Ovary (tissue), 3 donors: ENCODE results near the gene EEF2.

ENCODE experiments used
- POLR2A ChIP-seq: fragments of 450-650 bp; IDR thresholded peaks from one replicate; pipeline ENCODE4 v1.6.1; 2017; ENCODE audit warnings: antibody characterized with exemption, mild to moderate bottlenecking, moderate library complexity
- TF ChIP-seq, protein P1 (sequence below), 3 donors: fragments of 450-650 bp in 2 of 3; fragments of 200-600 bp in 1 of 3; IDR thresholded peaks; one replicate each; pipeline versions ENCODE4 v1.5.1 to v1.8.0; 2016 to 2022; ENCODE audit warnings: antibody characterized with exemption in 3 of 3, mild to moderate bottlenecking in 1 of 3
- donor health status: DM: no; HTN: no; CAD: no.

DNA sequence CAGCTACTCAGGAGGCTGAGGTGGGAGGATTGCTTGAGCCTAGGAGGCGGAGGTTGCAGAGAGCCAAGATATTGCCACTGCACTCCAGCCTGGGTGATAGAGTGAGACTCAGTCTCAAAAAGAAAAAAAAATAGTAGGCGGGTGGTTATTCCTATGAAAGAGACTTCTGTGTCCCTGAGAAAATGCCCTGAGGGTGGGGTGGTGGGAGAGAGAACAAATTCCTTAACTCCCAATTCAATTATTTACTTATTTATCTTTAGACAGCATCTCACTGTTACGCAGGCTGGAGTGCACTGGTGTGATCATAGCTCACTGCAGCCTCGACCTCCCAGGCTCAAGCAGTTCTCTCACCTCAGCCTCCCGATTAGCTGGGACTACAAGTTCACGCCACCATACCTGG, 10.3 kb upstream of the EEF2 start:
- TF ChIP-seq, protein P1, sequence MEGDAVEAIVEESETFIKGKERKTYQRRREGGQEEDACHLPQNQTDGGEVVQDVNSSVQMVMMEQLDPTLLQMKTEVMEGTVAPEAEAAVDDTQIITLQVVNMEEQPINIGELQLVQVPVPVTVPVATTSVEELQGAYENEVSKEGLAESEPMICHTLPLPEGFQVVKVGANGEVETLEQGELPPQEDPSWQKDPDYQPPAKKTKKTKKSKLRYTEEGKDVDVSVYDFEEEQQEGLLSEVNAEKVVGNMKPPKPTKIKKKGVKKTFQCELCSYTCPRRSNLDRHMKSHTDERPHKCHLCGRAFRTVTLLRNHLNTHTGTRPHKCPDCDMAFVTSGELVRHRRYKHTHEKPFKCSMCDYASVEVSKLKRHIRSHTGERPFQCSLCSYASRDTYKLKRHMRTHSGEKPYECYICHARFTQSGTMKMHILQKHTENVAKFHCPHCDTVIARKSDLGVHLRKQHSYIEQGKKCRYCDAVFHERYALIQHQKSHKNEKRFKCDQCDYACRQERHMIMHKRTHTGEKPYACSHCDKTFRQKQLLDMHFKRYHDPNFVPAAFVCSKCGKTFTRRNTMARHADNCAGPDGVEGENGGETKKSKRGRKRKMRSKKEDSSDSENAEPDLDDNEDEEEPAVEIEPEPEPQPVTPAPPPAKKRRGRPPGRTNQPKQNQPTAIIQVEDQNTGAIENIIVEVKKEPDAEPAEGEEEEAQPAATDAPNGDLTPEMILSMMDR (IDR thresholded peaks at IDR 0.05), result no peak
- no peak for TF ChIP-seq POLR2A
